Loucy (cell line): ENCODE results near the gene GUSB.
"Not testable (repeated sequence)": the region's sequence is repeated elsewhere in the genome, so short reads cannot be mapped to it uniquely, and the experiment has no call there.

Experiments
- H2AFZ ChIP-seq: fragments of 200-600 bp; sonication (generic); 2 replicates; pipeline ENCODE4 v1.6.0; 2016; ENCODE audit warnings: antibody characterized with exemption, mild to moderate bottlenecking, low read length, moderate library complexity
- H3F3A ChIP-seq: fragments of 200-600 bp; 2 replicates; pipeline ENCODE4 v1.6.0; 2016; ENCODE audit warnings: antibody characterized with exemption, low read depth, mild to moderate bottlenecking
- H3K27me3 ChIP-seq: fragments of 200-600 bp; sonication (generic); 2 replicates; pipeline ENCODE4 v1.6.1; 2014; ENCODE audit warnings: low read length, mild to moderate bottlenecking; ENCODE audit not compliant: insufficient read depth, poor library complexity, severe bottlenecking
- H3K36me3 ChIP-seq: fragments of 200-600 bp; sonication (generic); 2 replicates; pipeline ENCODE4 v1.6.1; 2016; ENCODE audit warnings: low read length; ENCODE audit not compliant: insufficient read depth
- H3K4me1 ChIP-seq: fragments of 200-600 bp; sonication (generic); 2 replicates; pipeline ENCODE4 v1.5.1; 2014; ENCODE audit warnings: low read length, mild to moderate bottlenecking; ENCODE audit not compliant: insufficient read depth, poor library complexity, severe bottlenecking
- H3K4me2 ChIP-seq: fragments of 200-600 bp; sonication (generic); 2 replicates; pipeline ENCODE4 v1.6.0; 2014; ENCODE audit warnings: antibody characterized with exemption, low read length, low read depth, mild to moderate bottlenecking; ENCODE audit not compliant: poor library complexity, severe bottlenecking
- H3K4me3 ChIP-seq: fragments of 200-600 bp; sonication (generic); 2 replicates; pipeline ENCODE4 v1.5.1; 2014; ENCODE audit warnings: low read length, mild to moderate bottlenecking, mixed read lengths; ENCODE audit not compliant: poor library complexity, severe bottlenecking
- H3K79me2 ChIP-seq: fragments of 200-600 bp; sonication (generic); 2 replicates; pipeline ENCODE4 v1.6.1; 2014; ENCODE audit warnings: low read length; ENCODE audit not compliant: insufficient read depth
- H3K9ac ChIP-seq: fragments of 200-600 bp; sonication (generic); 2 replicates; pipeline ENCODE4 v1.6.0; 2014; ENCODE audit warnings: mild to moderate bottlenecking, low read depth, low read length, moderate library complexity; ENCODE audit not compliant: poor library complexity, severe bottlenecking
- H3K9me2 ChIP-seq: fragments of 200-600 bp; sonication (generic); replicated peaks from 2 replicates; pipeline ENCODE4 v1.6.1; 2016; ENCODE audit warnings: low read depth, low read length, mixed read lengths
- H3K9me3 ChIP-seq: fragments of 200-600 bp; sonication (generic); 2 replicates; pipeline ENCODE4 v1.6.1; 2014; ENCODE audit warnings: mild to moderate bottlenecking, antibody characterized with exemption, low read length, low read depth; ENCODE audit not compliant: insufficient read depth
- H4K20me1 ChIP-seq: fragments of 200-600 bp; sonication (generic); 2 replicates; pipeline ENCODE4 v1.6.0; 2014; ENCODE audit warnings: antibody characterized with exemption, low read length, mild to moderate bottlenecking; ENCODE audit not compliant: insufficient read depth, poor library complexity, severe bottlenecking
- EZH2phosphoT487 ChIP-seq: fragments of 200-600 bp; IDR thresholded peaks from 2 replicates; pipeline ENCODE4 v1.6.1; 2018; ENCODE audit warnings: antibody characterized with exemption, mild to moderate bottlenecking, moderate library complexity, borderline replicate concordance
- TF ChIP-seq, protein P1 (sequence below): fragments of 200-600 bp; sonication (generic); conservative IDR thresholded peaks from 2 replicates; pipeline ENCODE4 v1.5.1; 2014; ENCODE audit warnings: mild to moderate bottlenecking, antibody characterized with exemption, low read length

The GUSB gene

DNA sequence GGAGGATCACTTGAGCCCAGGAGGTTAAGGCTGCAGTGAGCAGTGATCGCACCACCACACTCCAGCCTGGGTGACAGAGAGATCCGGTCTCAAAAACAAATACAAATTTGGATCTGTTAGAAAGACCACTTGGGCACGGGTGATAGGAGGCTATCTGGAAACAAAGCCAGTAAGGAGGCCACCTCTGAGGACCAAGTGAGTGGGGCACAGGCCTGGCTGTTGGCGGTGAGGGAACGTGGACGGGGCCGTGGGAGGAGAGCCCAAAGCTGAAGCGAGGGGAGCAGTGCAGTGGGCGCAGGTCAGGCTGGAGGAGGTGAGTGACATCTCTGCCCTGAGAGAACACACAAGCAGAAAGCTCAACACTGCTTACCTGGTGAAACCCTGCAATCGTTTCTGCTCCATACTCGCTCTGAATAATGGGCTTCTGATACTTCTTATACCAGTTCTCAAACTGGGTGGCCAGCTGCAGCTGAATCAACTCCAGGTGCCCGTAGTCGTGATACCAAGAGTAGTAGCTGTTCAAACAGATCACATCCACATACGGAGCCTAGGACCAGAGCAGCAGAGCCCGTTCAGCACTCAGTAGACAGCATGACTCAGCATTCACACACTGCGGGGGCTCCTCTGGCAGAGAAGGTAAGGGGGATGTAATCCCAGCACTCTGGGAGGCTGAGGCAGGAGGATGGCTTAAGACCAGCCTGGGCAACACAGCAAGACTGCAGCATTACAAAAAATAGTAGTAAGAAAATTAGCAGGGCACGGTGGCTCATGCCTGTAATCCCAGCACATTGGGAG is 14.5 kb downstream of the GUSB start:
- Histone ChIP-seq H3K4me1 (no peaks in the 10 kb centered on the region), H2AFZ (no peak overlapping the region), H3K4me3 (no peak overlapping the region), H3K9me3 (no peaks in the 10 kb centered on the region), H4K20me1 (no peaks in the 10 kb centered on the region), H3K9me2 (no peaks in the 10 kb centered on the region), H3K4me2 (no peak overlapping the region), H3K9ac (no peak overlapping the region), H3K36me3 (peaks cover 70% of the 10 kb centered on the region), H3K79me2 (no peaks in the 10 kb centered on the region), H3F3A (no peaks in the 10 kb centered on the region), H3K27me3 (no peaks in the 10 kb centered on the region)
- no peak for TF ChIP-seq EZH2phosphoT487
- TF ChIP-seq, protein P1, sequence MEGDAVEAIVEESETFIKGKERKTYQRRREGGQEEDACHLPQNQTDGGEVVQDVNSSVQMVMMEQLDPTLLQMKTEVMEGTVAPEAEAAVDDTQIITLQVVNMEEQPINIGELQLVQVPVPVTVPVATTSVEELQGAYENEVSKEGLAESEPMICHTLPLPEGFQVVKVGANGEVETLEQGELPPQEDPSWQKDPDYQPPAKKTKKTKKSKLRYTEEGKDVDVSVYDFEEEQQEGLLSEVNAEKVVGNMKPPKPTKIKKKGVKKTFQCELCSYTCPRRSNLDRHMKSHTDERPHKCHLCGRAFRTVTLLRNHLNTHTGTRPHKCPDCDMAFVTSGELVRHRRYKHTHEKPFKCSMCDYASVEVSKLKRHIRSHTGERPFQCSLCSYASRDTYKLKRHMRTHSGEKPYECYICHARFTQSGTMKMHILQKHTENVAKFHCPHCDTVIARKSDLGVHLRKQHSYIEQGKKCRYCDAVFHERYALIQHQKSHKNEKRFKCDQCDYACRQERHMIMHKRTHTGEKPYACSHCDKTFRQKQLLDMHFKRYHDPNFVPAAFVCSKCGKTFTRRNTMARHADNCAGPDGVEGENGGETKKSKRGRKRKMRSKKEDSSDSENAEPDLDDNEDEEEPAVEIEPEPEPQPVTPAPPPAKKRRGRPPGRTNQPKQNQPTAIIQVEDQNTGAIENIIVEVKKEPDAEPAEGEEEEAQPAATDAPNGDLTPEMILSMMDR, result no peak

DNA sequence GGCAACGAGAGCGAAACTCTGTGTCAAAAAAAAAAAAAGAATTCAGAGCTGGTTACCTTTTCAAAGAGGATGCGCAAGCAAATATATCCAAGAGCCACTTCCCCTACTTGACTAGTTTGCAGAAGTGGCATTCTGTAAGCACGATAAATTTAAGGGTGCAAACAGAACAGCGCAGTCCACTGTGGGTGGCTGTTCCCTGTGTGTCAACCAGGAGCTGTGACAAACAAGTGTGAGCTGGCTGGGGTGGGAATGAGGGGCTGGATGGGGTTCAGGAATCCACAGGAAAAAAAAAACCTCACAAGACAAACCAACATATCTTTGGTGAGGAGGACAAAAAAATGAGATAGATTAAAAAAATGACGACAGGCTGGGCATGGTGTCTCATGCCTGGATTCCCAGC is 15.9 kb downstream of the GUSB start:
- H3K9ac ChIP-seq, result no peak overlapping the region
- H3K4me1 ChIP-seq, result no peaks in the 10 kb centered on the region
- H4K20me1 ChIP-seq, result no peaks in the 10 kb centered on the region
- H3F3A ChIP-seq, result no peaks in the 10 kb centered on the region
- H3K79me2 ChIP-seq, result no peaks in the 10 kb centered on the region
- H3K36me3 ChIP-seq, result peaks cover 75% of the 10 kb centered on the region
- TF ChIP-seq, protein P1, result no peak
- no peak for TF ChIP-seq EZH2phosphoT487
- no peaks in the 10 kb centered on the region for H3K27me3 ChIP-seq
- H3K9me2 ChIP-seq, result no peaks in the 10 kb centered on the region
- H3K4me3 ChIP-seq, result no peak overlapping the region
- no peak overlapping the region for H3K4me2 ChIP-seq
- H3K9me3 ChIP-seq, result no peaks in the 10 kb centered on the region
- H2AFZ ChIP-seq, result no peak overlapping the region

DNA sequence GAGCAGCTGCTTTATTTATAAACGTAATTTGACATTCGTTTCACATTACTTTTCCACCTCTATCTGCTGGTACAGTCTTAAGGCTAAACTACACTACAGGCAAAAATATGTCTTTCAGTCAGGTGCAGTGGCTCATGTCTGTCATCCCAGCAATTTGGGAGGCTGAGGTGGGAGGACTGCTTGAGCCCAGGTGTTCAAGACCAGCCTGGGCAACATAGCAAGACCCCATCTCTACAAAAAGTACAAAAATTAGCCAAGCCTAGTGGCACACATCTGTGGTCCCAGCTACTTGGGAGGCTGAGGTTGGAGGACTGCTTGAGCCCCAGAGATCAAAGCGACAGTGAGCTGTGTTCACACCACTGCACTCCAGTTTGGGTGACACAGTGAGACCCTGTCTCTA is 17.3 kb downstream of the GUSB start:
- peaks cover 85% of the 10 kb centered on the region for H3K36me3 ChIP-seq
- H4K20me1 ChIP-seq, H3K4me3 ChIP-seq, H2AFZ ChIP-seq, H3K9ac ChIP-seq, H3K4me1 ChIP-seq, H3K4me2 ChIP-seq, H3K79me2 ChIP-seq, H3K9me2 ChIP-seq, H3F3A ChIP-seq, H3K9me3 ChIP-seq, H3K27me3 ChIP-seq: not testable (repeated sequence)

DNA sequence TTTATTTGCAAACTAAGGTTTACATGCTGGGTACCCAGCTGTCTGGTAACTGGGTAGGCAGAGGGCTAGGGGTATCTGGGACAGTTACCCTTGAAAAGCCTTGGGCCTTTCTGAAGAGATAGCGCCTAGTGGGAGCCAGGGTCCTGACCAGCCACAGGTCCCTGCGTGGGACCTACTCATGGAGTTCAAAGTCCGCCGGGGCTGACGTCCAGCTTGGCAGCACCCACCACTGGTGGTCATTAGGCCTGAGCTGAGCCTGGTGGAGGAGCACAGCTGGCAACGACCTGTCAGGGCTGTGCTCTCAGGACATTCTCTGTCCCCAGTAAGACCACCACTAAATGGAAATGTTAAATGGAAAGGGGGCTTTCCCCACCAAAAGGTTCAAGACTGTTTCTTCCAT is 20.0 kb downstream of the GUSB start:
- peaks cover 83% of the 10 kb centered on the region for H3K36me3 ChIP-seq
- H3K27me3 ChIP-seq, result no peaks in the 10 kb centered on the region
- H3K79me2 ChIP-seq, result no peaks in the 10 kb centered on the region
- no peaks in the 10 kb centered on the region for H4K20me1 ChIP-seq
- H3K4me2 ChIP-seq, result no peak overlapping the region
- no peak for TF ChIP-seq EZH2phosphoT487
- TF ChIP-seq, protein P1, result no peak
- no peaks in the 10 kb centered on the region for H3K9me2 ChIP-seq
- H3K9me3 ChIP-seq, result no peaks in the 10 kb centered on the region
- no peak overlapping the region for H2AFZ ChIP-seq
- no peak overlapping the region for H3K4me3 ChIP-seq
- no peaks in the 10 kb centered on the region for H3F3A ChIP-seq
- no peaks in the 10 kb centered on the region for H3K4me1 ChIP-seq
- no peak overlapping the region for H3K9ac ChIP-seq
